Smooth muscle cell (in vitro differentiated cells): ENCODE results near the gene GTF3C5. TPM values are rescaled to one million over a fixed set of nuclear protein-coding genes. Genes with fewer than 3 reads are reported as not detected.

Experiments used
- DNase-seq: peaks from one replicate; lab custom pipeline; 2025; ENCODE audit not compliant: unreplicated experiment; lab: John Stamatoyannopoulos, UW
- H2AFZ ChIP-seq: fragments of 200-600 bp; sonication (generic); 2 replicates; pipeline ENCODE4 v1.6.0; 2016; ENCODE audit warnings: antibody characterized with exemption, low read depth, mild to moderate bottlenecking
- H3F3A ChIP-seq: fragments of 200-600 bp; sonication (generic); 2 replicates; pipeline ENCODE4 v1.6.0; 2017; ENCODE audit warnings: antibody characterized with exemption, low read depth
- H3K27ac ChIP-seq: fragments of 200-600 bp; sonication (generic); 2 replicates; pipeline ENCODE4 v1.5.1; 2016; ENCODE audit warnings: low read depth, mild to moderate bottlenecking
- H3K27me3 ChIP-seq: fragments of 200-600 bp; sonication (generic); 2 replicates; pipeline ENCODE4 v1.6.1; 2016; ENCODE audit warnings: low read depth, mild to moderate bottlenecking
- H3K36me3 ChIP-seq: fragments of 200-600 bp; sonication (generic); 2 replicates; pipeline ENCODE4 v1.5.1; 2016; ENCODE audit warnings: low read depth
- H3K4me1 ChIP-seq: fragments of 200-600 bp; sonication (generic); 2 replicates; pipeline ENCODE4 v1.5.1; 2016; ENCODE audit warnings: low read depth
- H3K4me2 ChIP-seq: fragments of 200-600 bp; sonication (generic); 2 replicates; pipeline ENCODE4 v1.6.0; 2016; ENCODE audit warnings: mild to moderate bottlenecking
- H3K4me3 ChIP-seq: fragments of 200-600 bp; sonication (generic); 2 replicates; pipeline ENCODE4 v1.5.1; 2016; ENCODE audit warnings: mild to moderate bottlenecking
- H3K79me2 ChIP-seq: fragments of 200-600 bp; sonication (generic); 2 replicates; pipeline ENCODE4 v1.6.0; 2016; ENCODE audit warnings: low read depth, mild to moderate bottlenecking
- H3K9ac ChIP-seq: fragments of 200-600 bp; sonication (generic); 2 replicates; pipeline ENCODE4 v1.6.0; 2016; ENCODE audit warnings: low read depth
- H3K9me3 ChIP-seq: fragments of 200-600 bp; sonication (generic); replicated peaks from 2 replicates; pipeline ENCODE4 v1.5.1; 2016; ENCODE audit warnings: low read depth
- H4K20me1 ChIP-seq: fragments of 200-600 bp; sonication (generic); 2 replicates; pipeline ENCODE4 v1.6.0; 2016; ENCODE audit warnings: low read depth
- WGBS: methylation state at CpG from one replicate; pipeline ENCODE4 v1.1.7; 2016; ENCODE audit warnings: low lambda C conversion rate; 5-methylcytosine and 5-hydroxymethylcytosine counted together
- polyA plus RNA-seq: library from polyadenylated mRNA; unstranded; fragments of >200 nt; fragmentation: Nextera tagmentation; extraction: Ambion mirVana; gene quantifications from 2 replicates; pipeline ENCODE4 v1.2.1, GENCODE V29; 2016
- total RNA-seq: library from RNA; depleted of rRNA; stranded (reverse); fragments of >200 nt; gene quantifications from 2 replicates; pipeline ENCODE4 v1.2.3, GENCODE V29; 2014
- TF ChIP-seq, protein P1 (sequence below): fragments of 200-600 bp; sonication (generic); IDR thresholded peaks from 2 replicates; pipeline ENCODE4 v1.5.1; 2017; ENCODE audit warnings: borderline replicate concordance, mild to moderate bottlenecking, antibody characterized with exemption; ENCODE audit not compliant: insufficient read depth, poor library complexity, severe bottlenecking

GTF3C5 gene
- total and polyA plus RNA-seq, 2 experiments from 2014 or later = 44.2 to 59.0 TPM

- no peaks in the 10 kb centered on the region for H3K9me3 ChIP-seq
- DNase-seq = no peak
- TF ChIP-seq, protein P1, sequence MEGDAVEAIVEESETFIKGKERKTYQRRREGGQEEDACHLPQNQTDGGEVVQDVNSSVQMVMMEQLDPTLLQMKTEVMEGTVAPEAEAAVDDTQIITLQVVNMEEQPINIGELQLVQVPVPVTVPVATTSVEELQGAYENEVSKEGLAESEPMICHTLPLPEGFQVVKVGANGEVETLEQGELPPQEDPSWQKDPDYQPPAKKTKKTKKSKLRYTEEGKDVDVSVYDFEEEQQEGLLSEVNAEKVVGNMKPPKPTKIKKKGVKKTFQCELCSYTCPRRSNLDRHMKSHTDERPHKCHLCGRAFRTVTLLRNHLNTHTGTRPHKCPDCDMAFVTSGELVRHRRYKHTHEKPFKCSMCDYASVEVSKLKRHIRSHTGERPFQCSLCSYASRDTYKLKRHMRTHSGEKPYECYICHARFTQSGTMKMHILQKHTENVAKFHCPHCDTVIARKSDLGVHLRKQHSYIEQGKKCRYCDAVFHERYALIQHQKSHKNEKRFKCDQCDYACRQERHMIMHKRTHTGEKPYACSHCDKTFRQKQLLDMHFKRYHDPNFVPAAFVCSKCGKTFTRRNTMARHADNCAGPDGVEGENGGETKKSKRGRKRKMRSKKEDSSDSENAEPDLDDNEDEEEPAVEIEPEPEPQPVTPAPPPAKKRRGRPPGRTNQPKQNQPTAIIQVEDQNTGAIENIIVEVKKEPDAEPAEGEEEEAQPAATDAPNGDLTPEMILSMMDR = no peak
- no peak overlapping the region for H3K27ac ChIP-seq
- no peak overlapping the region for H2AFZ ChIP-seq
- H3K27me3 ChIP-seq = peaks cover 12% of the 10 kb centered on the region
- no peaks in the 10 kb centered on the region for H4K20me1 ChIP-seq
- no peak overlapping the region for H3K4me2 ChIP-seq
- H3K36me3 ChIP-seq = no peaks in the 10 kb centered on the region
- no peaks in the 10 kb centered on the region for H3F3A ChIP-seq
- H3K4me3 ChIP-seq = no peak overlapping the region
- no peaks in the 10 kb centered on the region for H3K4me1 ChIP-seq
- WGBS = 87% methylated on average over 5 of the region's 5 CpGs
- no peak overlapping the region for H3K9ac ChIP-seq
- no peaks in the 10 kb centered on the region for H3K79me2 ChIP-seq
Observed at GRCh38 chr9:133014696-133015095, 16.1 kb upstream of the GTF3C5 start.

GRCh38 chr9:133023117-133023890 is 7.5 kb upstream of the GTF3C5 start:
- H3K36me3 ChIP-seq = no peaks in the 10 kb centered on the region
- WGBS = 84% methylated on average over 26 of the region's 26 CpGs
- no peak overlapping the region for H2AFZ ChIP-seq
- H3K9ac ChIP-seq = no peak overlapping the region
- no peak for DNase-seq
- H3K4me3 ChIP-seq = no peak overlapping the region
- TF ChIP-seq, protein P1 = no peak
- H3K9me3 ChIP-seq = no peaks in the 10 kb centered on the region
- no peak overlapping the region for H3K27ac ChIP-seq
- H3K79me2 ChIP-seq = no peaks in the 10 kb centered on the region
- H4K20me1 ChIP-seq = no peaks in the 10 kb centered on the region
- no peak overlapping the region for H3K4me2 ChIP-seq
- no peaks in the 10 kb centered on the region for H3K27me3 ChIP-seq
- no peaks in the 10 kb centered on the region for H3K4me1 ChIP-seq
- no peaks in the 10 kb centered on the region for H3F3A ChIP-seq

DNA sequence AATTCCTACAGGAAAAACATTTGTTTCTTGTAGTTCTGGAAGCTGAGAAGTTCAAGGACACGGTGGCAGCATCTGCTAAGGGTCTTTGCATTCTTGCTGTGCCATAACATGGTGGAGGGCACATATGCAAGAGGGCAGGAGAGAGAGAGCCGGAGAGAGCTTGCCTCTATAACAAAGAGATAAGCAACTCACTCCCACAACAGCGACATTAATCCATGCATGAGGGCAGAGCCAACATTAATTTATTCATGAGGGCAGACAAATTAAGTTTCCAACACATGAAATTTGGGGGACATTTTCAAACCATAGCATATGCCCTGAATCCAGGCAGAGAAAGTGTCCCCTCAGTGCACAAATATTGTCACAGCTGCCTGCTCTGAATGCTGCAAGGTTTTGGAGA is 4.4 kb upstream of the GTF3C5 start:
- Histone ChIP-seq H3K36me3 (no peaks in the 10 kb centered on the region), H3K79me2 (peaks cover 15% of the 10 kb centered on the region), H2AFZ (no peak overlapping the region), H4K20me1 (no peaks in the 10 kb centered on the region), H3K4me2 (no peak overlapping the region), H3K4me1 (peaks cover 10% of the 10 kb centered on the region), H3F3A (peaks cover 4% of the 10 kb centered on the region), H3K27me3 (no peaks in the 10 kb centered on the region), H3K27ac (no peak overlapping the region), H3K4me3 (no peak overlapping the region), H3K9ac (no peak overlapping the region), H3K9me3 (no peaks in the 10 kb centered on the region)
- TF ChIP-seq, protein P1 = no peak
- no peak for DNase-seq
- 78% methylated on average over 3 of the region's 3 CpGs for WGBS

DNA sequence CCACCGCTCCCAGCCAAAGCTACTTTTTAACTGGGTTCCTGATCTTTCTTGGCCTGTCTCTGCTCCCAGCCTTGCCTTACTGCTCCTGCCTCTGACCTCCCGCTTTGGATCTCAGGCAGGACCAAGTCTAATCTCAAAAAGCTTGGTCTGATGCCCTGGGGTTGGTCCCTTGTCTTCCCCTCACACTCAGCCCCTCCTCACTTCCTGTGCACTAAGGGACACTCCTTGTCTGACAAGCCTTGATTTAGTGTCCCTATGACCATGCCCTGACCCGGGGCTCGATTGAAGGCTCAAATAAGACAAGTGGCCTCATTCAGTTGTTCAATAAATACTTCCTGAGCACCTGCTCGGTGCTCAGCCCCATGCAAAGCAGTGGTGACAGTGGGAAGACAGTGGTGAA is 3.7 kb upstream of the GTF3C5 start:
- H3K9ac ChIP-seq = no peak overlapping the region
- H2AFZ ChIP-seq = no peak overlapping the region
- H3K27me3 ChIP-seq = no peaks in the 10 kb centered on the region
- TF ChIP-seq, protein P1 = no peak
- no peaks in the 10 kb centered on the region for H3K36me3 ChIP-seq
- H3K9me3 ChIP-seq = no peaks in the 10 kb centered on the region
- H3K4me1 ChIP-seq = peaks cover 17% of the 10 kb centered on the region
- 68% methylated on average over 5 of the region's 5 CpGs for WGBS
- peaks cover 22% of the 10 kb centered on the region for H3K79me2 ChIP-seq
- no peak overlapping the region for H3K27ac ChIP-seq
- no peak overlapping the region for H3K4me2 ChIP-seq
- no peak overlapping the region for H3K4me3 ChIP-seq
- H3F3A ChIP-seq = peaks cover 4% of the 10 kb centered on the region
- H4K20me1 ChIP-seq = peaks cover 2% of the 10 kb centered on the region
- DNase-seq = no peak
